Progenitor cell of endocrine pancreas (in vitro differentiated cells): ENCODE results near the gene SLC27A2. TPM values are rescaled to one million over a fixed set of nuclear protein-coding genes. Genes with fewer than 3 reads are reported as not detected.

ENCODE experiments used
- DNase-seq: peaks from one replicate; pipeline ENCODE4 v3.0.0; 2021; ENCODE audit warnings: low spot score; ENCODE audit not compliant: unreplicated experiment
- H3K27ac Mint-ChIP-seq: 2 replicates; pipeline ENCODE4 v1.8.0; 2021; ENCODE audit warnings: mild to moderate bottlenecking, moderate library complexity, mixed read lengths
- H3K27me3 Mint-ChIP-seq: 2 replicates; pipeline ENCODE4 v1.8.0; 2021; ENCODE audit warnings: mixed read lengths
- H3K36me3 Mint-ChIP-seq: 2 replicates; pipeline ENCODE4 v1.8.0; 2022; ENCODE audit warnings: mixed read lengths; ENCODE audit not compliant: insufficient read depth
- H3K4me1 Mint-ChIP-seq: 2 replicates; pipeline ENCODE4 v1.8.0; 2021; ENCODE audit warnings: low read depth, mixed read lengths
- H3K4me3 Mint-ChIP-seq: 2 replicates; pipeline ENCODE4 v1.8.0; 2021; ENCODE audit warnings: low read depth, mild to moderate bottlenecking, moderate library complexity, mixed read lengths
- H3K9me3 Mint-ChIP-seq: 2 replicates; pipeline ENCODE4 v1.8.0; 2021; ENCODE audit warnings: low read depth, mixed read lengths
- total RNA-seq: library from RNA; stranded (reverse); gene quantifications from 2 replicates; pipeline ENCODE4 v1.2.1, GENCODE V29; 2021
- TF ChIP-seq, protein P1 (sequence below): fragments of 200-600 bp; sonication (generic); IDR thresholded peaks from one replicate; pipeline ENCODE4 v1.5.0; 2021; ENCODE audit warnings: antibody characterized with exemption, mild to moderate bottlenecking; ENCODE audit not compliant: unreplicated experiment

The SLC27A2 gene
- total RNA-seq, 1 donor from 2014 or later, result 10.6 TPM

DNA sequence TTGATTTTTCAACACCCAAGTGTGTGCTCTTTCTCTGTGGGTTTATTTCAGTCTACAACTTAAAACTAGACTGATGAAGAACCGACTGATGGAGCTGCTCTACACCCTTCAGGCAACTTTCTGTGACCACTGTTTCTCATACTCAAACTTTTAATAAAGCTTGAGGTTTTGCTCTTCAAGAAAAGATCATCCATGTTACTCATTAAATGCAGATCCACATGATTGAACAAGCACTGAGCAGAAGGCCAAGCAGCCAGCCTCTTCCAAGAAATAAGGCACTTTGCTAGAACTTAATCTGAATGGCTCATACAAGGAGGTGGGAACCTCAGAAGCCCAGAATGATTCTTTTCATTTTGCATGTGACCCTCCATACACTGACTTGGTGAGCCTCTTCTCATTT is 8.7 kb downstream of the SLC27A2 start:
- TF ChIP-seq, protein P1, sequence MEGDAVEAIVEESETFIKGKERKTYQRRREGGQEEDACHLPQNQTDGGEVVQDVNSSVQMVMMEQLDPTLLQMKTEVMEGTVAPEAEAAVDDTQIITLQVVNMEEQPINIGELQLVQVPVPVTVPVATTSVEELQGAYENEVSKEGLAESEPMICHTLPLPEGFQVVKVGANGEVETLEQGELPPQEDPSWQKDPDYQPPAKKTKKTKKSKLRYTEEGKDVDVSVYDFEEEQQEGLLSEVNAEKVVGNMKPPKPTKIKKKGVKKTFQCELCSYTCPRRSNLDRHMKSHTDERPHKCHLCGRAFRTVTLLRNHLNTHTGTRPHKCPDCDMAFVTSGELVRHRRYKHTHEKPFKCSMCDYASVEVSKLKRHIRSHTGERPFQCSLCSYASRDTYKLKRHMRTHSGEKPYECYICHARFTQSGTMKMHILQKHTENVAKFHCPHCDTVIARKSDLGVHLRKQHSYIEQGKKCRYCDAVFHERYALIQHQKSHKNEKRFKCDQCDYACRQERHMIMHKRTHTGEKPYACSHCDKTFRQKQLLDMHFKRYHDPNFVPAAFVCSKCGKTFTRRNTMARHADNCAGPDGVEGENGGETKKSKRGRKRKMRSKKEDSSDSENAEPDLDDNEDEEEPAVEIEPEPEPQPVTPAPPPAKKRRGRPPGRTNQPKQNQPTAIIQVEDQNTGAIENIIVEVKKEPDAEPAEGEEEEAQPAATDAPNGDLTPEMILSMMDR, result no peak
- Mint-ChIP-seq H3K27ac (no peak overlapping the region), H3K4me3 (no peak overlapping the region)

GRCh38 chr15:50192164-50192563 is 10.2 kb downstream of the SLC27A2 start:
- Mint-ChIP-seq H3K27me3 (no peaks in the 10 kb centered on the region), H3K4me3 (no peak overlapping the region), H3K9me3 (no peaks in the 10 kb centered on the region), H3K4me1 (peaks cover 16% of the 10 kb centered on the region), H3K36me3 (peaks cover 3% of the 10 kb centered on the region), H3K27ac (no peak overlapping the region)
- DNase-seq, result no peak
- TF ChIP-seq, protein P1, result no peak

More for the DNA sequence above, 8.7 kb downstream of the SLC27A2 start:
- H3K9me3 Mint-ChIP-seq, result no peaks in the 10 kb centered on the region
- peaks cover 16% of the 10 kb centered on the region for H3K4me1 Mint-ChIP-seq
- H3K36me3 Mint-ChIP-seq, result peaks cover 3% of the 10 kb centered on the region
- DNase-seq, result no peak
- H3K27me3 Mint-ChIP-seq, result no peaks in the 10 kb centered on the region

GRCh38 chr15:50192926-50193620 is 11.1 kb downstream of the SLC27A2 start:
- no peaks in the 10 kb centered on the region for H3K9me3 Mint-ChIP-seq
- TF ChIP-seq, protein P1, result no peak
- no peak for DNase-seq
- peaks cover 15% of the 10 kb centered on the region for H3K4me1 Mint-ChIP-seq
- H3K36me3 Mint-ChIP-seq, result peaks cover 3% of the 10 kb centered on the region
- H3K27me3 Mint-ChIP-seq, result no peaks in the 10 kb centered on the region
- no peak overlapping the region for H3K4me3 Mint-ChIP-seq
- H3K27ac Mint-ChIP-seq, result no peak overlapping the region

DNA sequence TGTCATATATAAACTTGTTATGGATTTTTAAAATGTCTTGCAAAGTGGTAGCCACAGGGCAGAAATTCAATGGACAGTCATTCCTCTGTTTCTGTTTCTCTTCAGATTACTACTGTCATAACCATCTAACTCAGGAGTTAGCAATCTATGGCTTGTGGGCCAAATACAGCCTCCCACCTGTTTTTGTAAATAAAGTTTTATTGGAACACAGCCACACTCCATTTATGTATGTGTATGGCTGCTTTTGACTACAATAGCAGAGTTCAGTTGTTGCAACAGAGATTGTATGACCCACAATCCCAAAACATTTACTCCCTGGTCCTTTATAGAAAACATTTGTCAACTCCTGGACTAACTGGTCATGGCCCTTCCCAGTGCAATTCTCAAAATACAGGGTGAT is 20.0 kb downstream of the SLC27A2 start:
- H3K27me3 Mint-ChIP-seq, result no peaks in the 10 kb centered on the region
- H3K9me3 Mint-ChIP-seq, result no peaks in the 10 kb centered on the region
- H3K4me3 Mint-ChIP-seq, result no peak overlapping the region
- peaks cover 4% of the 10 kb centered on the region for H3K4me1 Mint-ChIP-seq
- TF ChIP-seq, protein P1, result no peak
- peaks cover 1% of the 10 kb centered on the region for H3K36me3 Mint-ChIP-seq
- no peak for DNase-seq
- no peak overlapping the region for H3K27ac Mint-ChIP-seq

- TF ChIP-seq, protein P1, result no peak
- no peaks in the 10 kb centered on the region for H3K9me3 Mint-ChIP-seq
These were observed 24.0 kb downstream of the SLC27A2 start for GRCh38 chr15:50206020-50206419.

More at GRCh38 chr15:50206020-50206419, 24.0 kb downstream of the SLC27A2 start:
- no peaks in the 10 kb centered on the region for H3K27me3 Mint-ChIP-seq
- DNase-seq, result no peak
- peaks cover 12% of the 10 kb centered on the region for H3K36me3 Mint-ChIP-seq
- H3K4me3 Mint-ChIP-seq, result no peak overlapping the region
- no peak overlapping the region for H3K27ac Mint-ChIP-seq
- H3K4me1 Mint-ChIP-seq, result peaks cover 8% of the 10 kb centered on the region
